HG03045 (cell line): Measurements from ENCODE around the gene RAPGEF3.
A peak's percentile ranks its signal among the peaks of the same experiment; 100 is the strongest.

ENCODE experiments used
- ATAC-seq: cut with Tn5 transposase; IDR thresholded peaks from one replicate; pipeline ENCODE4 v1.9.1; 2021; ENCODE audit warnings: mild to moderate bottlenecking, moderate library complexity; ENCODE audit not compliant: unreplicated experiment

RAPGEF3 gene

GRCh38 chr12:47722941-47723631 lies 35.6 kb downstream of the RAPGEF3 start:
- ATAC-seq: no peak

DNA sequence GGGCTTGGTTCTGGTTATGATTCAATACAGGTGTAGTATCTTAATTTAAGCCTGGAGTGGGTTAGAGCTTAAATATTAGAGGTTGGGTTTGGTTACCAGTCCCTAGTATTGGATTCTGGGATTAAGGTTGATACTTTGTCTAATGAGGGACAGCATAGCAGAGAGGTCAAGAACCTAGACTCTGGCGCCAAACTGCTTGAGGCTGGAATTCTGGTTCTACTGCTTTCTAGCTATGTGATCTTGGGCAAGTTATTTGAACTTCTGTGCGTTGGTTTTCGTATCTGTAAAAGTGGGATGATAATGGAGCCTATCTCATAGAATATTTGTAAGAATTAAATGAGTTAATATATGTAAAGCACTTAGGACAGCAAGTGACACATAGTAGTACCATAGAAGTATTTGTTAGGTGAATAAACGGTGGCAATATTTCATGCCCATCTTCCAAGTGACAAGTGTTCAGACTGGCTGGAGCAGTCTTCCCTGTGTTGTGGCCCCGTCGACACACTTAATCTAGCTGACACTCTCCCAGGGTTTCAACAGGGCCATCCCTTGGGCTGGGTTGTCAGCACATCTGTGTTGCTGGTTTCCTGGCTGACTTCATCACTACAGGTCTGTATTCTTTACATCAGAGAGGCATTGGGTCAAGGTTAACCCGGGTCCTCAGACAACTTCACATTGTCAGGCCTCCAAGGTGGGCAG lies 36.4 kb downstream of the RAPGEF3 start:
- ATAC-seq: no peak

DNA sequence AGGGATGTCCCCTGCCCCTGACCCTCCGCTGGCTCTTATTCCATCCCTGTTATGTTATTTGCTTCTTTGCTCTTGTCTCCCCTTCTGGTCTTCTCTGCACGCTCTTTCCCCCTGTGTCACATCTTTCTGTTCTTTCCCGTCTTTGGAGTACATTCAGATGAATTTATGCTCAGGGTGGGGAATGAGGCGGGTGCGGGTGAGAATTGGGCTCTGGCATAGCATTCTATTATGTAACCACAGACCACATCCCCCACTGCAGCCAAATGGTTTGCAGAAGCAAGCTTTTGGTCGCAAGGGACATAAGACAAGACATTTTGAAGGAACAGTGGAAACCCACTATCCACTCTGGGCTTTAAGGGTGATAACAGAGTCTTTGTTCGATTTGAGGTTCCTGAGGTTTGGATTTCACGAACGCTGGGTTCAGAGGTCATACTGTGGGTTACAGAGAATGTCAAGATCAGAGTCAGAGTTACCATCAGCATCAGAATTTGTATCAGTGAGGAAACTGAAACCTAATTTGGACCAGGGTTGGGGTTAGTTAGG lies 37.2 kb downstream of the RAPGEF3 start:
- no peak for ATAC-seq

DNA sequence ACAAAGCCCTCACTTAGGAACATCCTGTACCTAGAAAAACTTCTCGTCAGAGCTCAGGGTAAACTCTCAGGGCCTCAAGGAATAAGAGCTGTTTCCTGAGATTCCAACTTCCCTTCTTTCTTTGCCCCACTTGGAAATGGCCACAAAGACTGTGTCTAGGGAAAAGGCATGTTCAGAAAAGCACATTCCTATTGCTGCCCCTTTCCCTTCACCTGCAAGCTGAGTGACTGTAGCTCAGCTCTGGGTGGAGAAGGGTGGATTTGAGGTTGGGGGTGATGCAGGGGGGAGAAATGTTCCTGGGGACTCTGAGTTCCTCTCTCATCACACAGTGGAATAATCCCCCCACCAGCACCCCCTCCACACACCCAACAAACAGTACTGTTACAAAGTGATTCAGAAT lies 40.1 kb downstream of the RAPGEF3 start:
- no peak for ATAC-seq

- ATAC-seq: no peak
Observed at GRCh38 chr12:47717443-47718193, 41.1 kb downstream of the RAPGEF3 start.

DNA sequence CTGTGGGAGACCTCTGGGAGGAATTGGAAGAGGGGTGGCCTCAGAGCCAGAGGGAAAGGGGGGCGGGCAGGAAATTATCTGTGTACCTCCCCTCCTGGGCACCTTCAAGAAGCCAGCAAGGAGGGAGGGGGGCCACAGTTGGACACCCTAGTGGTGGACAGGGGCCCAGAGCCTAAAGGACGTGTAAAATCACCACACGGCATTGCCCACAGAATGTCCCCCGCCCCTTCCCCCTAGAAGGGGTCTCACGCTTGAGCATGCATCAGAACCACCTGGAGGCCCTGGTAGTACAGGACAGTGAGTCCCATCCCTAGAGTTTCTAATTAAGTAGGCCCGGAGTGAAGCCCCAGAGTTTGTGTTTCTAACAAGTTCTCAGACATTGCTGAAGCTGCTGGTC lies 41.6 kb downstream of the RAPGEF3 start:
- no peak for ATAC-seq

GRCh38 chr12:47715877-47716548 lies 42.7 kb downstream of the RAPGEF3 start:
- ATAC-seq: no peak

GRCh38 chr12:47715393-47715876 lies 43.2 kb downstream of the RAPGEF3 start:
- peak; percentile 77 for ATAC-seq

- ATAC-seq: no peak
Observed at GRCh38 chr12:47714826-47715386, 43.8 kb downstream of the RAPGEF3 start.

- ATAC-seq: no peak
Observed at GRCh38 chr12:47712171-47712570, 46.5 kb downstream of the RAPGEF3 start.

GRCh38 chr12:47711448-47711847 lies 47.2 kb downstream of the RAPGEF3 start:
- ATAC-seq: no peak

DNA sequence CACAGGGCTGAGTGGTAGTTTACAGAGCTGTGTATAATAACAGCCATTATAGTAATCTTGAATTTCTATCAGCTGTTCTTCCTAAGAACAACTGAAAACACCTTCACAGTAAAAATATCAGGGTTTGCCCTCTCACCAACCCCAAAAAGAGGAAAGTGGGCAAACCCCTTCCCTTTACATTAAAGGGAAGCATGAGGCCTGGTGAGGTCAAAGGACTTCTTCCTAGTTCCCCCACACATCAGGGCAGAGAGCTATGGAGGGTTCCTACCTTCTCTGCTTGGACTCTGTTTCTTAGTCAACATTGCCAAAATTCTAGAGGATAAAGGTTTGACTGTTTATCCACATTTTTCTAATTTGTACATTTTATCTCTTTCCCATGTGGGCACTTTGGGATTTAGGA lies 48.4 kb downstream of the RAPGEF3 start:
- no peak for ATAC-seq

GRCh38 chr12:47709671-47710070 lies 49.0 kb downstream of the RAPGEF3 start:
- ATAC-seq: no peak

DNA sequence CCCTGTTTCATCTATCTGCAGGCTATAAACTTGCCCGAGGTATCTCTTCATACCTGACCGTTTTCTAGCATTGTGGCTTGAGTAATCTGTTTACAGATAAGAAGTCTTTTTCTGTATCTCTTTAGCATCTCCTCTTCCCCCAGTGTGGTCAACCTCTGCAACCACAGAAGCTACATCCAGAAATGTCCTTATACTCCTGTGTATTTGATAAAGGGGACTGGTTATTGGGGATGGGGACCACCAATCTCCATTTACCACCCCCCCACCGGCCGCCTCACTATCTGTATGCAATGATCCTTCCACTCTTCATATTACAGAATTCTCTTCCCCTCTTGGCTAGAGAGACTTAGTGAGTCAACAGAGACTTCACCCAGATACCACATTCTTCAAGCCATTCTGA lies 49.4 kb downstream of the RAPGEF3 start:
- ATAC-seq: no peak

DNA sequence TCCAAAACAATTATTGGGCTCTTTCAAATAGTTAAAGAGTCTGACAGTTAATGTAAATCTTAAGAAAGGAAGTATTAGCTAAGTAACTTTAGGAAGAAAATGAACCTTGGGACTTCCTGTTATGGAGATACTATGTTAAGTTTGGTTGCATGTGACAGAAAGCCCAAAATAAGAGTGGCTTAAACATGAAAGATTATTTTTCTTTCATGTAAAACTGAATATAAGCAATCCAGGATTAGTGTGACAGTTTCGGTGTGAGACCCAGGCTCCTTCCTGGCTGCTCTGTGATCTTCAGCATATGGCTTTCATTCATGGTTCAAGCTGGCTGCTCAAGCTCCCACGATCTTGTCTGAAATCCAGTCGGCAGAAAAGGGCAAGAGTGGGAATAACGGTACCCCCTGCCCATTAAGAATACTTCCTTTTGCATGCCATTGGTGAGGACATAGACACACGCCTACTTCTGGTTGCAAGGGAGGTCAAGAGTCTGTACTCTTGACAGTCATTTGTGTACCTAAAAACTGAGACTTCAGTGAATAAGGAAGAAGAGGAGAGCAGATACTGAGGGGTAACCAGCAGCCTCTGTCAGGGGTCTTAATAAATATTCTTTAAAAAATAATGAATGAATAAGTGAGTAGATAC lies 50.7 kb downstream of the RAPGEF3 start:
- ATAC-seq: no peak

GRCh38 chr12:47707355-47707754 lies 51.3 kb downstream of the RAPGEF3 start:
- ATAC-seq: no peak

DNA sequence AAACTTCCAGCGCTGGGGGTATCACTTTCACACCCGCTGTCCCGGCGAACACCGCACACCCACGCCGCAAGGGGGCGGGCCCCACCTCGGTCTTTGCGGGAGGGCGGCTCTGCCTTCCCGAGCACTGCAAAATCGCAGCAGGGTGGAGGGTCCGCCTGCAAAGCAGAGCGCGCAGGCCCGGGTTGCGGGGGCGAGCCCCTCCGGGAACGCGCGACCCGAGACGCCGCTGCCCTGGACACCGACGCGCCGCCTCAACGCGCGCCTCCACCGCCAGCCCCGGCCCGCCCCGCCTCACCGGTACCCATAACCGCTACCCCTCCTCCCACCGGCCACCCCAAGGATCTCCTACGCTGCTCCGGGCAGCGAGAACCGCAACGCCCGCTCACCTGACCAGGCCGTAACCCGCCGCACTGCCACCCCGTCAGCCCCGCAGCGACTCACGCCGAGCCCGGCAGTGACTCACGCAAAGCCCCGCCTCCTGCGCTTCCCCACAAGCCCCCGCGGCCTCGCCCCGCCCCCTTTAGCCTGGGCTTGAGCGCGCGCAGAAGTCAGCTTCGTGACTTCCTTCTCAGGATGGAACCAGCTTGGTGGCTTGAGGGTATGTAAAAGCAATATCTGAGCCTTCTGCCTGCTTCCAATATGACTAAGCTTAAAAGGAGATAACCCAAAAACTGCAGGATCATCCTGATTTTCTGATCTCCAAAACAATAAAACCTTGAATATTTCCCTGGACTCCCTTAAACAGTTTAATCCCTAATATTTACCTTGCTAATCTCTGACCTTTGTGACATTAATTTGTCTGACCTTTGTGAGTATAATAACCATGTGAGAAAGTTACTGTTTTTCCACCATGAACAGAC lies 52.9 kb downstream of the RAPGEF3 start, which contains the start of gene RPAP3:
Gene RPAP3 (minus strand): TSS at position 465 of the 860 bp plus-strand sequence. CDS start 3,190 bp downstream, outside the sequence.
- peak; percentile 82 for ATAC-seq

- ATAC-seq: peak; percentile 0
Observed at GRCh38 chr12:47705229-47705565, 53.5 kb downstream of the RAPGEF3 start.

- ATAC-seq: no peak
Observed at GRCh38 chr12:47704719-47705118, 54.0 kb downstream of the RAPGEF3 start.
